ENCODE data around the gene MYL12B. TPM values are rescaled to one million over a fixed set of nuclear protein-coding genes. Genes with fewer than 3 reads are reported as not detected.
"Not testable (repeated sequence)": the region's sequence is repeated elsewhere in the genome, so short reads cannot be mapped to it uniquely, and the experiment has no call there.

Gene MYL12B
- total RNA-seq, 4 donors from 2014 or later: 78.2 to 558 (median 337) TPM

- Histone ChIP-seq H3K9me3 (no peaks in the 10 kb centered on the region), H3K36me3 (no peaks in the 10 kb centered on the region), H3K4me1 (no peaks in the 10 kb centered on the region), H3K4me3 (no peak overlapping the region), H3K27ac (no peak overlapping the region), H3K27me3 (no peaks in the 10 kb centered on the region)
- WGBS, 2 donors (ENCODE audit: low coverage in 1 of 2): 55 to 61% methylated on average over 3 to 4 of the region's 4 CpGs
- TF ChIP-seq POLR2AphosphoS5 (IDR thresholded peaks at IDR 0.05) (no peak), POLR2A (IDR thresholded peaks at IDR 0.05) (no peak), EP300 (IDR thresholded peaks at IDR 0.05; ENCODE audit: low read depth) (no peak), CTCF (IDR thresholded peaks at IDR 0.05) (no peak)
- intact Hi-C loops (cut with DNase I; ENCODE audit: low total_unique reads): no loop called here
- DNase-seq: no peak
- in situ Hi-C loops (cut with MboI; ENCODE audit: low pct_ligation_motif_present in 1 of 4, low pct_unique_long_range_greater_than_20kb in 1 of 4, low sequenced_read_pairs in 3 of 4): no loop called here
These were observed 51.8 kb downstream of the MYL12B start for GRCh38 chr18:3313685-3314084.

- H3K27me3 ChIP-seq; in situ Hi-C loops (cut with MboI; ENCODE audit: low pct_ligation_motif_present in 1 of 4, low pct_unique_long_range_greater_than_20kb in 1 of 4, low sequenced_read_pairs in 3 of 4); H3K9me3 ChIP-seq; DNase-seq; H3K27ac ChIP-seq; intact Hi-C loops (cut with DNase I; ENCODE audit: low total_unique reads); H3K36me3 ChIP-seq; H3K4me1 ChIP-seq; H3K4me3 ChIP-seq: not testable (repeated sequence)
- 86% methylated on average over 1 of the region's 1 CpG; no CpG with 5 or more reads in 1 of the 2 donors for WGBS, 2 donors (ENCODE audit: low coverage in 1 of 2)
These were observed 53.4 kb downstream of the MYL12B start for GRCh38 chr18:3315344-3315743.

- intact Hi-C loops (cut with DNase I; ENCODE audit: low total_unique reads): no loop called here
- no peak overlapping the region for H3K4me3 ChIP-seq
- in situ Hi-C loops (cut with MboI; ENCODE audit: low pct_ligation_motif_present in 1 of 4, low pct_unique_long_range_greater_than_20kb in 1 of 4, low sequenced_read_pairs in 3 of 4): no loop called here
- H3K36me3 ChIP-seq: no peaks in the 10 kb centered on the region
- H3K27me3 ChIP-seq: no peaks in the 10 kb centered on the region
- 73 to 87% methylated on average over 5 of the region's 5 CpGs for WGBS, 2 donors (ENCODE audit: low coverage in 1 of 2)
- H3K27ac ChIP-seq: no peak overlapping the region
- no peaks in the 10 kb centered on the region for H3K4me1 ChIP-seq
- TF ChIP-seq POLR2AphosphoS5 (IDR thresholded peaks at IDR 0.05): no peak
- no peak for TF ChIP-seq EP300 (IDR thresholded peaks at IDR 0.05; ENCODE audit: low read depth)
- no peak for TF ChIP-seq POLR2A (IDR thresholded peaks at IDR 0.05)
- TF ChIP-seq CTCF (IDR thresholded peaks at IDR 0.05): no peak
- DNase-seq: no peak
- H3K9me3 ChIP-seq: no peaks in the 10 kb centered on the region
These were observed 57.5 kb downstream of the MYL12B start for GRCh38 chr18:3319399-3319798.

GRCh38 chr18:3319894-3320454, 58.0 kb downstream of the MYL12B start:
- intact Hi-C loops (cut with DNase I; ENCODE audit: low total_unique reads): no loop called here
- Histone ChIP-seq H3K36me3 (no peaks in the 10 kb centered on the region), H3K27ac (no peak overlapping the region), H3K4me3 (no peak overlapping the region), H3K9me3 (no peaks in the 10 kb centered on the region), H3K27me3 (no peaks in the 10 kb centered on the region), H3K4me1 (no peaks in the 10 kb centered on the region)
- whole genome bisulfite sequencing, 2 donors (ENCODE audit: low coverage in 1 of 2): 72 to 86% methylated on average over 2 of the region's 2 CpGs
- TF ChIP-seq EP300 (IDR thresholded peaks at IDR 0.05; ENCODE audit: low read depth): no peak
- TF ChIP-seq POLR2AphosphoS5 (IDR thresholded peaks at IDR 0.05): no peak
- TF ChIP-seq CTCF (IDR thresholded peaks at IDR 0.05): no peak
- TF ChIP-seq POLR2A (IDR thresholded peaks at IDR 0.05): no peak
- DNase-seq: no peak
- in situ Hi-C loops (cut with MboI; ENCODE audit: low pct_ligation_motif_present in 1 of 4, low pct_unique_long_range_greater_than_20kb in 1 of 4, low sequenced_read_pairs in 3 of 4): no loop called here

Data from transverse colon (tissue), 4 donors.